ENCODE results near the gene ABCC10.
"Not testable (repeated sequence)": the region's sequence is repeated elsewhere in the genome, so short reads cannot be mapped to it uniquely, and the experiment has no call there.

DNA sequence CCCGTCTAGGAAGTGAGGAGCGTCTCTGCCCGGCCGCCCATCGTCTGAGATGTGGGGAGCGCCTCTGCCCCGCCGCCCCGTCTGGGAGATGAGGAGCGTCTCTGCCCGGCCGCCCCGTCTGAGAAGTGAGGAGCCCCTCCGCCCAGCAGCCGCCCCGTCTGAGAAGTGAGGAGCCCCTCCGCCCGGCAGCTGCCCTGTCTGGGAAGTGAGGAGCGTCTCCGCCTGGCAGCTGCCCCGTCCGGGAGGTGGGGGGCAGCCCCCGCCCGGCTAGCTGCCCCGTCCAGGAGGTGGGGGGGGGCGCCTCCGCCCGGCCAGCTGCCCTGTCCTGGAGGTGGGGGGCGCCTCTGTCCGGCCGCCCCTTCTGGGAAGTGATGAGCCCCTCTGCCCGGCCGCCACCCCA lies 2.3 kb upstream of the ABCC10 start:
- TF ChIP-seq, protein P1, sequence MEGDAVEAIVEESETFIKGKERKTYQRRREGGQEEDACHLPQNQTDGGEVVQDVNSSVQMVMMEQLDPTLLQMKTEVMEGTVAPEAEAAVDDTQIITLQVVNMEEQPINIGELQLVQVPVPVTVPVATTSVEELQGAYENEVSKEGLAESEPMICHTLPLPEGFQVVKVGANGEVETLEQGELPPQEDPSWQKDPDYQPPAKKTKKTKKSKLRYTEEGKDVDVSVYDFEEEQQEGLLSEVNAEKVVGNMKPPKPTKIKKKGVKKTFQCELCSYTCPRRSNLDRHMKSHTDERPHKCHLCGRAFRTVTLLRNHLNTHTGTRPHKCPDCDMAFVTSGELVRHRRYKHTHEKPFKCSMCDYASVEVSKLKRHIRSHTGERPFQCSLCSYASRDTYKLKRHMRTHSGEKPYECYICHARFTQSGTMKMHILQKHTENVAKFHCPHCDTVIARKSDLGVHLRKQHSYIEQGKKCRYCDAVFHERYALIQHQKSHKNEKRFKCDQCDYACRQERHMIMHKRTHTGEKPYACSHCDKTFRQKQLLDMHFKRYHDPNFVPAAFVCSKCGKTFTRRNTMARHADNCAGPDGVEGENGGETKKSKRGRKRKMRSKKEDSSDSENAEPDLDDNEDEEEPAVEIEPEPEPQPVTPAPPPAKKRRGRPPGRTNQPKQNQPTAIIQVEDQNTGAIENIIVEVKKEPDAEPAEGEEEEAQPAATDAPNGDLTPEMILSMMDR (IDR thresholded peaks at IDR 0.05; ENCODE audit: poor library complexity, severe bottlenecking), result not testable (repeated sequence)
- TF ChIP-seq EP300 (conservative IDR thresholded peaks at IDR 0.05; ENCODE audit: poor library complexity, severe bottlenecking); POLR2AphosphoS5 (IDR thresholded peaks at IDR 0.05); MXI1 (conservative IDR thresholded peaks at IDR 0.05; ENCODE audit: poor library complexity, severe bottlenecking); RAD21 (conservative IDR thresholded peaks at IDR 0.05); EZH2 (IDR thresholded peaks at IDR 0.05; ENCODE audit: borderline replicate concordance, insufficient read depth, low read length, poor library complexity, severe bottlenecking); TAF1 (IDR thresholded peaks at IDR 0.05; ENCODE audit: low read depth): not testable (repeated sequence)
- TF ChIP-seq, protein P2, sequence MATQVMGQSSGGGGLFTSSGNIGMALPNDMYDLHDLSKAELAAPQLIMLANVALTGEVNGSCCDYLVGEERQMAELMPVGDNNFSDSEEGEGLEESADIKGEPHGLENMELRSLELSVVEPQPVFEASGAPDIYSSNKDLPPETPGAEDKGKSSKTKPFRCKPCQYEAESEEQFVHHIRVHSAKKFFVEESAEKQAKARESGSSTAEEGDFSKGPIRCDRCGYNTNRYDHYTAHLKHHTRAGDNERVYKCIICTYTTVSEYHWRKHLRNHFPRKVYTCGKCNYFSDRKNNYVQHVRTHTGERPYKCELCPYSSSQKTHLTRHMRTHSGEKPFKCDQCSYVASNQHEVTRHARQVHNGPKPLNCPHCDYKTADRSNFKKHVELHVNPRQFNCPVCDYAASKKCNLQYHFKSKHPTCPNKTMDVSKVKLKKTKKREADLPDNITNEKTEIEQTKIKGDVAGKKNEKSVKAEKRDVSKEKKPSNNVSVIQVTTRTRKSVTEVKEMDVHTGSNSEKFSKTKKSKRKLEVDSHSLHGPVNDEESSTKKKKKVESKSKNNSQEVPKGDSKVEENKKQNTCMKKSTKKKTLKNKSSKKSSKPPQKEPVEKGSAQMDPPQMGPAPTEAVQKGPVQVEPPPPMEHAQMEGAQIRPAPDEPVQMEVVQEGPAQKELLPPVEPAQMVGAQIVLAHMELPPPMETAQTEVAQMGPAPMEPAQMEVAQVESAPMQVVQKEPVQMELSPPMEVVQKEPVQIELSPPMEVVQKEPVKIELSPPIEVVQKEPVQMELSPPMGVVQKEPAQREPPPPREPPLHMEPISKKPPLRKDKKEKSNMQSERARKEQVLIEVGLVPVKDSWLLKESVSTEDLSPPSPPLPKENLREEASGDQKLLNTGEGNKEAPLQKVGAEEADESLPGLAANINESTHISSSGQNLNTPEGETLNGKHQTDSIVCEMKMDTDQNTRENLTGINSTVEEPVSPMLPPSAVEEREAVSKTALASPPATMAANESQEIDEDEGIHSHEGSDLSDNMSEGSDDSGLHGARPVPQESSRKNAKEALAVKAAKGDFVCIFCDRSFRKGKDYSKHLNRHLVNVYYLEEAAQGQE (IDR thresholded peaks at IDR 0.05; ENCODE audit: borderline replicate concordance), result not testable (repeated sequence)

Measured in neural cell (in vitro differentiated cells).